MM.1S (cell line): ENCODE data around the gene TFR2.

Source experiments
- DNase-seq: peaks from one replicate; pipeline ENCODE4 v3.0.0-alpha.2; 2015
- H2AFZ ChIP-seq: fragments of 300-600 bp; sonication (generic); 2 replicates; pipeline ENCODE4 v1.6.0; 2016; ENCODE audit warnings: antibody characterized with exemption, low read length
- H3F3A ChIP-seq: fragments of 300-600 bp; sonication (generic); 2 replicates; pipeline ENCODE4 v1.6.1; 2016; ENCODE audit warnings: mild to moderate bottlenecking, antibody characterized with exemption, low read length, moderate library complexity, mixed read lengths; ENCODE audit not compliant: insufficient read depth
- H3K27ac ChIP-seq: fragments of 300-600 bp; sonication (generic); 2 replicates; pipeline ENCODE4 v1.5.1; 2016; ENCODE audit warnings: mild to moderate bottlenecking, low read length
- H3K27me3 ChIP-seq: fragments of 300-600 bp; sonication (generic); replicated peaks from 2 replicates; pipeline ENCODE4 v1.6.0; 2016; ENCODE audit warnings: low read length; ENCODE audit not compliant: insufficient read depth
- H3K36me3 ChIP-seq: fragments of 300-600 bp; sonication (generic); replicated peaks from 2 replicates; pipeline ENCODE4 v1.6.1; 2016; ENCODE audit warnings: mild to moderate bottlenecking, low read length, mixed read lengths; ENCODE audit not compliant: insufficient read depth
- H3K4me1 ChIP-seq: fragments of 300-600 bp; sonication (generic); 2 replicates; pipeline ENCODE4 v1.6.1; 2016; ENCODE audit warnings: low read length, mixed read lengths
- H3K4me2 ChIP-seq: fragments of 300-600 bp; sonication (generic); 2 replicates; pipeline ENCODE4 v1.6.0; 2016; ENCODE audit warnings: low read depth, low read length
- H3K4me3 ChIP-seq: fragments of 300-600 bp; sonication (generic); 2 replicates; pipeline ENCODE4 v1.5.1; 2016; ENCODE audit warnings: low read length, mixed read lengths
- H3K79me2 ChIP-seq: fragments of 300-600 bp; sonication (generic); 2 replicates; pipeline ENCODE4 v1.6.1; 2016; ENCODE audit warnings: mixed run types, low read length, mixed read lengths
- H3K9ac ChIP-seq: fragments of 300-600 bp; sonication (generic); 2 replicates; pipeline ENCODE4 v1.6.1; 2016; ENCODE audit warnings: low read length, mixed read lengths
- H3K9me2 ChIP-seq: fragments of 300-600 bp; sonication (generic); replicated peaks from 2 replicates; pipeline ENCODE4 v1.6.1; 2016; ENCODE audit warnings: mild to moderate bottlenecking, low read length, mixed read lengths; ENCODE audit not compliant: insufficient read depth
- H3K9me3 ChIP-seq: fragments of 300-600 bp; sonication (generic); replicated peaks from 2 replicates; pipeline ENCODE4 v1.6.1; 2016; ENCODE audit warnings: mild to moderate bottlenecking, low read length, mixed read lengths; ENCODE audit not compliant: insufficient read depth
- H4K20me1 ChIP-seq: fragments of 300-600 bp; sonication (generic); 2 replicates; pipeline ENCODE4 v1.6.1; 2016; ENCODE audit warnings: mild to moderate bottlenecking, low read length, moderate library complexity, mixed read lengths; ENCODE audit not compliant: insufficient read depth
- EZH2 ChIP-seq: fragments of 300-600 bp; sonication (generic); optimal IDR thresholded peaks from 2 replicates; pipeline ENCODE3; 2017; ENCODE audit warnings: low read depth, mild to moderate bottlenecking, antibody characterized with exemption, low read length, mixed read lengths
- EZH2phosphoT487 ChIP-seq: fragments of 300-600 bp; sonication (generic); IDR thresholded peaks from 2 replicates; pipeline ENCODE4 v1.6.1; 2018; ENCODE audit warnings: antibody characterized with exemption, low read length
- TF ChIP-seq, protein P1 (sequence below): fragments of 300-600 bp; sonication (generic); IDR thresholded peaks from 2 replicates; pipeline ENCODE4 v1.5.1; 2016; ENCODE audit warnings: antibody characterized with exemption, low read length, mixed read lengths

TFR2 gene

DNA sequence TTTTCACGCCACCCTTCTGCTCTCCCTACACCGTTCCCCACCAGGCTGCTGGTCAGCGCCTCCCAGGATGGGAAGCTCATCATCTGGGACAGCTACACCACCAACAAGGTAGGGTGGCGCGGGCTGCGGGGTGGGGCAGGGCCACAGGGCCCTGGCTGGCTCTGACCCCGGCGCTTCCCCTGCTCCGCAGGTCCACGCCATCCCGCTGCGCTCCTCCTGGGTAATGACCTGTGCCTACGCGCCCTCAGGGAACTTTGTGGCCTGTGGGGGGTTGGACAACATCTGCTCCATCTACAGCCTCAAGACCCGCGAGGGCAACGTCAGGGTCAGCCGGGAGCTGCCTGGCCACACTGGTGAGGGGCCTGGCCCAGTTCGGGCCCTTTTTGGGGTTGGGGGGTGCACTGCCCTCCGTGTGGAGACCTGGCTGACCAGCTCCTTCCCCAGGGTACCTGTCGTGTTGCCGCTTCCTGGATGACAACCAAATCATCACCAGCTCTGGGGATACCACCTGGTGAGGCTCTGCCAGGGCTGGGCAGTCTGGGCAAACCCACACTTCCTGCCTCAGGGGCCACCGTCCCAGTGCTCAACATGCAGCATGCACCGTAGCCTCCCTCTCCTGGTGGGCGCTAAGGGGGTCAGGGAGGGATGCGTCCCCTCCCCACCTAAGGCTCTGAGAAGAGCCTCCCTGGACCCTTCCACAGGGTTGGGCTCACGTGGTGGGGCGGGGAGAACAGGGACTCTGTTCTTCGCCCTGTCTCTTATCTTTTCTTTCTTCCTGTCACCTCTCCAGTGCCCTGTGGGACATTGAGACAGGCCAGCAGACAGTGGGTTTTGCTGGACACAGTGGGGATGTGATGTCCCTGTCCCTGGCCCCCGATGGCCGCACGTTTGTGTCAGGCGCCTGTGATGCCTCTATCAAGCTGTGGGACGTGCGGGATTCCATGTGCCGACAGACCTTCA is 36.2 kb upstream of the TFR2 start:
- no peak overlapping the region for H3K4me3 ChIP-seq
- H3K4me2 ChIP-seq, result no peak overlapping the region
- H3K9me2 ChIP-seq, result no peaks in the 10 kb centered on the region
- TF ChIP-seq EZH2 (no peak), EZH2phosphoT487 (no peak)
- TF ChIP-seq, protein P1, sequence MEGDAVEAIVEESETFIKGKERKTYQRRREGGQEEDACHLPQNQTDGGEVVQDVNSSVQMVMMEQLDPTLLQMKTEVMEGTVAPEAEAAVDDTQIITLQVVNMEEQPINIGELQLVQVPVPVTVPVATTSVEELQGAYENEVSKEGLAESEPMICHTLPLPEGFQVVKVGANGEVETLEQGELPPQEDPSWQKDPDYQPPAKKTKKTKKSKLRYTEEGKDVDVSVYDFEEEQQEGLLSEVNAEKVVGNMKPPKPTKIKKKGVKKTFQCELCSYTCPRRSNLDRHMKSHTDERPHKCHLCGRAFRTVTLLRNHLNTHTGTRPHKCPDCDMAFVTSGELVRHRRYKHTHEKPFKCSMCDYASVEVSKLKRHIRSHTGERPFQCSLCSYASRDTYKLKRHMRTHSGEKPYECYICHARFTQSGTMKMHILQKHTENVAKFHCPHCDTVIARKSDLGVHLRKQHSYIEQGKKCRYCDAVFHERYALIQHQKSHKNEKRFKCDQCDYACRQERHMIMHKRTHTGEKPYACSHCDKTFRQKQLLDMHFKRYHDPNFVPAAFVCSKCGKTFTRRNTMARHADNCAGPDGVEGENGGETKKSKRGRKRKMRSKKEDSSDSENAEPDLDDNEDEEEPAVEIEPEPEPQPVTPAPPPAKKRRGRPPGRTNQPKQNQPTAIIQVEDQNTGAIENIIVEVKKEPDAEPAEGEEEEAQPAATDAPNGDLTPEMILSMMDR, result no peak
- peaks cover 46% of the 10 kb centered on the region for H3K79me2 ChIP-seq
- H3K27me3 ChIP-seq, result no peaks in the 10 kb centered on the region
- H3K27ac ChIP-seq, result no peak overlapping the region
- H4K20me1 ChIP-seq, result no peaks in the 10 kb centered on the region
- no peaks in the 10 kb centered on the region for H3K9me3 ChIP-seq
- H3K36me3 ChIP-seq, result no peaks in the 10 kb centered on the region
- H3F3A ChIP-seq, result peaks cover 8% of the 10 kb centered on the region; the same call in 1 of the 2 replicates
- H3K4me1 ChIP-seq, result no peaks in the 10 kb centered on the region
- DNase-seq, result no peak
- no peak overlapping the region for H2AFZ ChIP-seq
- no peak overlapping the region for H3K9ac ChIP-seq

DNA sequence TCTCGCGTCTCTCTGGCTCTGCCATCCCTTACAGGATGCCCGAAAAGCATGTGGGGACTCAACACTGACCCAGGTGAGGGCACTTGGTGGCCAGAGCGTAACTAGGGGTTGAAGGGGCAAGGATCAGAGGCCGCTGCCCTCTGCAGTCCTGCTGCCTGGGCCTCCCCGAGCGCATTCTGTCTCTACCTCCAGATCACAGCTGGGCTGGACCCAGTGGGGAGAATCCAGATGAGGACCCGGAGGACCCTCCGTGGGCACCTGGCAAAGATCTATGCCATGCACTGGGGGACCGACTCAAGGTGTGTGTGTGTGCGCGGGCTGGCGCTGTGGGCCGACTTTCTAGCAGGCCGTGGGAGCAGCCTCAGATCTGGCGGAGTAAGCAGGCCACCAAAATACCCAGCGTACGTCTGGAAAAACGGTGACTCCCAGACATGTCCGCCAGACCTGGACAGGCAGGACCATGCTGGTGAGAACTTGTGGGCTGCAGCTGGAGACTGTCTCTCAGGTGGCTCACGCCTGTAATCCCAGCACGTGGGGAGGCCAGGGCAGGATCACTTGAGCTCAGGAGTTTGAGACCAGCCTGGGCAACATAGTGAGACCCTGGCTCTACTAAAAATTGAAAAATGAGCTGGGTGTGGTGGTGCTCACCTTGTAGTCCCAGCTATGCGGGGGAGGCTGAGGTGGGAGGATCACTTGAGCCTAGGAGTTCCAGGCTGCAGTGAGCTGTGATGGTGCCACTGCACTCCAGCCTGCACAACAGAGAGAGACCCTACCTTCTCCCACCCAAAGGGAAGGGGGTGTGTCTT is 35.4 kb upstream of the TFR2 start:
- TF ChIP-seq, protein P1, result no peak
- no peak for TF ChIP-seq EZH2phosphoT487
- no peak for TF ChIP-seq EZH2
- H3K9ac ChIP-seq, result no peak overlapping the region
- peak overlapping the region; percentile 51; the same call in 1 of the 2 replicates for H3K4me2 ChIP-seq
- H3K9me3 ChIP-seq, result no peaks in the 10 kb centered on the region
- peaks cover 8% of the 10 kb centered on the region; the same call in 1 of the 2 replicates for H3F3A ChIP-seq
- peak overlapping the region; percentile 65 for H3K4me3 ChIP-seq
- no peaks in the 10 kb centered on the region for H3K4me1 ChIP-seq
- H3K79me2 ChIP-seq, result peaks cover 46% of the 10 kb centered on the region
- peaks cover 4% of the 10 kb centered on the region for H3K27me3 ChIP-seq
- H2AFZ ChIP-seq, result no peak overlapping the region
- no peak for DNase-seq
- H4K20me1 ChIP-seq, result no peaks in the 10 kb centered on the region
- H3K27ac ChIP-seq, result no peak overlapping the region
- no peaks in the 10 kb centered on the region for H3K9me2 ChIP-seq
- no peaks in the 10 kb centered on the region for H3K36me3 ChIP-seq

DNA sequence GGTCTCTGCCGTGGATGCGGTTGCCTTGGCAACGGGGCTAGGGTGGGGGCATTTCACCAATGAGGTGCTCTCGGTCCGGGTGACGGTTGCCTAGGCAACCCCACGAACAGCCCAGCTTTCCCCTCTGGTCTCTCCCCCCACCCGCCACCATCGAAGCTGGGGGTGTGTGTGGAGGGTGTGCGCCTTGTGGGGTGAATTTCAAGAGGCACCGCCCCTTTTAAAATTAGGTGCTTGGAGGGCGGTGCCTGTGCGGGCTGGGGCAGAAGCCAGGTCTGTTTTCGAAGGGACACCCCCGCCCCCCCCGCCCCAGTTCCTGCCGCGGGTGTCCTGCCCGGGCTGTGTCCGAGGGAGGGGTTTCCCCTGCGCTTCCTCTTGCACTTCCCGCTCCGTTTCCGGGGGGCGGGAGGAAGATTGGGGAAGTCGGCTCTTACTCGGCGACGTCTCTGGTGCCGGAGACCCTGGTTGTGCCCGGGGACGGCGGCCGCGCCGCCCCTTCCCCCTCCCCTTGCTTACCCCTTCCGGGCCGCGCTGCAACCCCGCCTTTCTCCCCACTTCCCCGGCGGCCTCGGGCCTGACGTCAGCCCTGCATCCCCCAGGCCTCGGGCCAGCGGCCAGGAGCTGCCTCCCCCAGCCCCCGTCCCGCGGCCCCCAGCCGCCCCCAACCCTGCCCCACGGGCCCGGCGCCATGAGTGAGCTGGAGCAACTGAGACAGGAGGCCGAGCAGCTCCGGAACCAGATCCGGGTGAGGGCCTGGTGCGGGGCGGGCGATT is 34.4 kb upstream of the TFR2 start:
- H3K9ac ChIP-seq, result peak overlapping the region; percentile 50; the same call in 1 of the 2 replicates
- DNase-seq, result peak; percentile 87
- H3K9me3 ChIP-seq, result no peaks in the 10 kb centered on the region
- H3K36me3 ChIP-seq, result no peaks in the 10 kb centered on the region
- no peak overlapping the region; the same call in 1 of the 2 replicates for H3K27ac ChIP-seq
- no peak for TF ChIP-seq EZH2
- TF ChIP-seq, protein P1, result no peak
- TF ChIP-seq EZH2phosphoT487, result no peak
- peaks cover 14% of the 10 kb centered on the region for H3K27me3 ChIP-seq
- H3K4me1 ChIP-seq, result no peaks in the 10 kb centered on the region
- 0 out of 2 replicates have a peak overlapping the region, but pooled peaks have one; percentile 35 for H2AFZ ChIP-seq
- peaks cover 5% of the 10 kb centered on the region; the same call in 1 of the 2 replicates for H3F3A ChIP-seq
- H4K20me1 ChIP-seq, result no peaks in the 10 kb centered on the region
- H3K9me2 ChIP-seq, result no peaks in the 10 kb centered on the region
- peak overlapping the region; percentile 65 for H3K4me3 ChIP-seq
- peaks cover 46% of the 10 kb centered on the region for H3K79me2 ChIP-seq
- H3K4me2 ChIP-seq, result peak overlapping the region; percentile 51
